ENCODE results near the gene CBFA2T2. TPM values are rescaled to one million over a fixed set of nuclear protein-coding genes. Genes with fewer than 3 reads are reported as not detected.
"Not testable (repeated sequence)": the region's sequence is repeated elsewhere in the genome, so short reads cannot be mapped to it uniquely, and the experiment has no call there.

The CBFA2T2 gene
- total RNA-seq, 1 donor from 2014 or later, result 16.5 TPM

- DNase-seq, result no peak
Observed at GRCh38 chr20:33551778-33552177, 61.9 kb downstream of the CBFA2T2 start.

GRCh38 chr20:33552519-33552918, 62.6 kb downstream of the CBFA2T2 start:
- DNase-seq, result no peak

- DNase-seq, result no peak
Observed at GRCh38 chr20:33553516-33553915, 63.6 kb downstream of the CBFA2T2 start.

GRCh38 chr20:33554914-33555420, 65.1 kb downstream of the CBFA2T2 start:
- DNase-seq, result peak; percentile 92

GRCh38 chr20:33555755-33556154, 65.9 kb downstream of the CBFA2T2 start:
- no peak for DNase-seq

GRCh38 chr20:33556246-33556645, 66.3 kb downstream of the CBFA2T2 start:
- DNase-seq, result no peak

- no peak for DNase-seq
Observed at GRCh38 chr20:33558348-33559144, 68.7 kb downstream of the CBFA2T2 start.

GRCh38 chr20:33559212-33559611, 69.3 kb downstream of the CBFA2T2 start:
- no peak for DNase-seq

- no peak for DNase-seq
Observed at GRCh38 chr20:33560026-33560425, 70.1 kb downstream of the CBFA2T2 start.

- DNase-seq, result not testable (repeated sequence)
Observed at GRCh38 chr20:33561053-33561452, 71.2 kb downstream of the CBFA2T2 start.

- DNase-seq, result peak; percentile 94
Observed at GRCh38 chr20:33561692-33562601, 72.1 kb downstream of the CBFA2T2 start.

GRCh38 chr20:33563788-33564187, 73.9 kb downstream of the CBFA2T2 start:
- no peak for DNase-seq

- DNase-seq, result peak; percentile 33
Observed at GRCh38 chr20:33566781-33567603, 77.1 kb downstream of the CBFA2T2 start.

- no peak for DNase-seq
Observed at GRCh38 chr20:33567949-33568348, 78.1 kb downstream of the CBFA2T2 start.

GRCh38 chr20:33568378-33568777, 78.5 kb downstream of the CBFA2T2 start:
- DNase-seq, result peak; percentile 79

GRCh38 chr20:33568868-33569801, 79.2 kb downstream of the CBFA2T2 start:
- peak; percentile 70 for DNase-seq

GRCh38 chr20:33569802-33570391, 80.0 kb downstream of the CBFA2T2 start:
- no peak for DNase-seq

GRCh38 chr20:33570743-33571142, 80.8 kb downstream of the CBFA2T2 start:
- DNase-seq, result no peak

- DNase-seq, result not testable (repeated sequence)
Observed at GRCh38 chr20:33573268-33573667, 83.4 kb downstream of the CBFA2T2 start.

- DNase-seq, result no peak
Observed at GRCh38 chr20:33575282-33575681, 85.4 kb downstream of the CBFA2T2 start.

Measured in tongue (tissue), 2 donors.